Testis (tissue), 2 donors: ENCODE data around the gene SGMS2.

Source experiments
- POLR2A ChIP-seq: fragments of 450-650 bp; IDR thresholded peaks from one replicate; pipeline ENCODE4 v1.6.1; 2017; ENCODE audit warnings: antibody characterized with exemption, mild to moderate bottlenecking, moderate library complexity
- TF ChIP-seq, protein P1 (sequence below), 3 experiments: fragments of 450-650 bp in 2 of 3; fragments of 200-600 bp in 1 of 3; sonication (generic) in 1 of 3; IDR thresholded peaks; one replicate each; pipeline ENCODE4 v1.5.1; 2016 to 2019; ENCODE audit warnings: antibody characterized with exemption in 3 of 3, mild to moderate bottlenecking in 2 of 3, moderate library complexity in 1 of 3

DNA sequence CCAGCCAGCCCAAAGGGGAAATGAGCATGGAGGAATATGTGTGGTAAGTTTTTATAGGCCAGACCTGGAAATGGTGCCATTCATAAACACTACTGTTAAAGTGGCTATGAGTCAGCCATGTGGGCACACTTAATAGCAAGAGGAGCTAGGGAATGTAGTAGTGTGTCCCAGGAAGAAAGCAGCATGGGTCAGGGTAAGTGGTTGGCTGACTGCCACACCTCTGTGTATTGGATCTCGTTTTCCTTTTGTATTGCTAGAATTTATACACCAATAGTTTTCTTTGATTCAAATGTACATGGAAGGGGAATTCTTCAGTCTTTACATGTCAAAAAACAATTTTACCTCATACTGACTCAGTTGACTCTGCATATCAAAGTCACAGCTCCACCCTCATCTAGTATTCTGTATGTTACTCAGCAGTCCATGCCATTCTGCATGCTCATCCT lies 22.9 kb upstream of the SGMS2 start:
- TF ChIP-seq, protein P1, sequence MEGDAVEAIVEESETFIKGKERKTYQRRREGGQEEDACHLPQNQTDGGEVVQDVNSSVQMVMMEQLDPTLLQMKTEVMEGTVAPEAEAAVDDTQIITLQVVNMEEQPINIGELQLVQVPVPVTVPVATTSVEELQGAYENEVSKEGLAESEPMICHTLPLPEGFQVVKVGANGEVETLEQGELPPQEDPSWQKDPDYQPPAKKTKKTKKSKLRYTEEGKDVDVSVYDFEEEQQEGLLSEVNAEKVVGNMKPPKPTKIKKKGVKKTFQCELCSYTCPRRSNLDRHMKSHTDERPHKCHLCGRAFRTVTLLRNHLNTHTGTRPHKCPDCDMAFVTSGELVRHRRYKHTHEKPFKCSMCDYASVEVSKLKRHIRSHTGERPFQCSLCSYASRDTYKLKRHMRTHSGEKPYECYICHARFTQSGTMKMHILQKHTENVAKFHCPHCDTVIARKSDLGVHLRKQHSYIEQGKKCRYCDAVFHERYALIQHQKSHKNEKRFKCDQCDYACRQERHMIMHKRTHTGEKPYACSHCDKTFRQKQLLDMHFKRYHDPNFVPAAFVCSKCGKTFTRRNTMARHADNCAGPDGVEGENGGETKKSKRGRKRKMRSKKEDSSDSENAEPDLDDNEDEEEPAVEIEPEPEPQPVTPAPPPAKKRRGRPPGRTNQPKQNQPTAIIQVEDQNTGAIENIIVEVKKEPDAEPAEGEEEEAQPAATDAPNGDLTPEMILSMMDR (IDR thresholded peaks at IDR 0.05) = no peak
- TF ChIP-seq POLR2A = no peak
